ENCODE measurements around the gene EFHD2. TPM values are rescaled to one million over a fixed set of nuclear protein-coding genes. Genes with fewer than 3 reads are reported as not detected.

EFHD2 gene
- polyA plus RNA-seq, 1 donor from 2014 or later: 10.3 TPM

DNA sequence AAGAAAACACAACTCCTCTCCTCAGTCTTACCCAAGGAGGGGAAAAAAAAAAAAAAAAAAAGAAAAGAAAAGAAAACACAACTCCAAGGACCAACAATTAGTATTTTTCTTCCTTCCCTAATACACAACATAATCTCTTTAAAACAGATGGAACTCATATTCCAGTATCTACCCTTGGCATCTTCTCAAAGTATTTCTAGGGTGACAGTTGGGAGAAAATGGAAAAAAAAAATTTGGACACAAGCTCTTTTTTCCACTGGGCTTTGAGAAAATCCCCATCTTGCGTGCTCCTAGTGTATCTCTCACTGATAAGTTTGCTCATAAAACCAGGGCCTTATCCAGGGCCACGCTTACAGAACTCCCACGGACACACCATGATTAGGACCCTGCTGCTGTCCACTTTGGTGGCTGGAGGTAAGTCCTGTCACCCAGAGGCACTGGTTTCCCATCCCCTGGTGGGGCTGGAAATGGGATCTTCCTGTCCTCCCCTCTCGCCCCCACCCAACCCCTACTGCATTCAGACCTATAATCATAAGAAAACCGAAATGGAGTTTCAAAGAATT is 66.1 kb downstream of the EFHD2 start, which contains the start of gene CELA2B:
TSS of gene CELA2B (plus strand) at position 353 of the 563 bp plus-strand sequence. CDS start at position 375, 22 bp downstream.
- Histone ChIP-seq H3K27me3 (ENCODE audit: insufficient read depth, low read depth, low read length) (no peaks in the 10 kb centered on the region), H2AFZ (ENCODE audit: low read depth, low read length) (no peak within 1 kb of the TSS), H3K36me3 (ENCODE audit: insufficient read depth, low read length) (no peaks in the 10 kb centered on the region), H3K9me2 (ENCODE audit: insufficient read depth, low read length) (no peaks in the 10 kb centered on the region), H4K20me1 (ENCODE audit: insufficient read depth) (no peaks in the 10 kb centered on the region), H3F3A (ENCODE audit: insufficient read depth, low read length, poor library complexity, severe bottlenecking) (no peaks in the 10 kb centered on the region), H3K9me3 (ENCODE audit: low read length) (no peaks in the 10 kb centered on the region), H3K9ac (ENCODE audit: low read length) (no peak within 1 kb of the TSS), H3K79me2 (replicated peaks; ENCODE audit: insufficient read depth, low read length) (no peaks in the 10 kb centered on the region), H3K4me2 (ENCODE audit: low read length) (no peak within 1 kb of the TSS), H3K27ac (ENCODE audit: low read length) (no peak within 1 kb of the TSS), H3K4me3 (ENCODE audit: low read length) (no peak within 1 kb of the TSS)
- TF ChIP-seq, protein P1, sequence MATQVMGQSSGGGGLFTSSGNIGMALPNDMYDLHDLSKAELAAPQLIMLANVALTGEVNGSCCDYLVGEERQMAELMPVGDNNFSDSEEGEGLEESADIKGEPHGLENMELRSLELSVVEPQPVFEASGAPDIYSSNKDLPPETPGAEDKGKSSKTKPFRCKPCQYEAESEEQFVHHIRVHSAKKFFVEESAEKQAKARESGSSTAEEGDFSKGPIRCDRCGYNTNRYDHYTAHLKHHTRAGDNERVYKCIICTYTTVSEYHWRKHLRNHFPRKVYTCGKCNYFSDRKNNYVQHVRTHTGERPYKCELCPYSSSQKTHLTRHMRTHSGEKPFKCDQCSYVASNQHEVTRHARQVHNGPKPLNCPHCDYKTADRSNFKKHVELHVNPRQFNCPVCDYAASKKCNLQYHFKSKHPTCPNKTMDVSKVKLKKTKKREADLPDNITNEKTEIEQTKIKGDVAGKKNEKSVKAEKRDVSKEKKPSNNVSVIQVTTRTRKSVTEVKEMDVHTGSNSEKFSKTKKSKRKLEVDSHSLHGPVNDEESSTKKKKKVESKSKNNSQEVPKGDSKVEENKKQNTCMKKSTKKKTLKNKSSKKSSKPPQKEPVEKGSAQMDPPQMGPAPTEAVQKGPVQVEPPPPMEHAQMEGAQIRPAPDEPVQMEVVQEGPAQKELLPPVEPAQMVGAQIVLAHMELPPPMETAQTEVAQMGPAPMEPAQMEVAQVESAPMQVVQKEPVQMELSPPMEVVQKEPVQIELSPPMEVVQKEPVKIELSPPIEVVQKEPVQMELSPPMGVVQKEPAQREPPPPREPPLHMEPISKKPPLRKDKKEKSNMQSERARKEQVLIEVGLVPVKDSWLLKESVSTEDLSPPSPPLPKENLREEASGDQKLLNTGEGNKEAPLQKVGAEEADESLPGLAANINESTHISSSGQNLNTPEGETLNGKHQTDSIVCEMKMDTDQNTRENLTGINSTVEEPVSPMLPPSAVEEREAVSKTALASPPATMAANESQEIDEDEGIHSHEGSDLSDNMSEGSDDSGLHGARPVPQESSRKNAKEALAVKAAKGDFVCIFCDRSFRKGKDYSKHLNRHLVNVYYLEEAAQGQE (IDR thresholded peaks at IDR 0.05; ENCODE audit: borderline replicate concordance): no peak
- no peak for TF ChIP-seq MXI1 (conservative IDR thresholded peaks at IDR 0.05; ENCODE audit: poor library complexity, severe bottlenecking)
- TF ChIP-seq EZH2 (IDR thresholded peaks at IDR 0.05; ENCODE audit: borderline replicate concordance, insufficient read depth, low read length, poor library complexity, severe bottlenecking): no peak
- no peak for TF ChIP-seq EP300 (conservative IDR thresholded peaks at IDR 0.05; ENCODE audit: poor library complexity, severe bottlenecking)
- TF ChIP-seq, protein P2, sequence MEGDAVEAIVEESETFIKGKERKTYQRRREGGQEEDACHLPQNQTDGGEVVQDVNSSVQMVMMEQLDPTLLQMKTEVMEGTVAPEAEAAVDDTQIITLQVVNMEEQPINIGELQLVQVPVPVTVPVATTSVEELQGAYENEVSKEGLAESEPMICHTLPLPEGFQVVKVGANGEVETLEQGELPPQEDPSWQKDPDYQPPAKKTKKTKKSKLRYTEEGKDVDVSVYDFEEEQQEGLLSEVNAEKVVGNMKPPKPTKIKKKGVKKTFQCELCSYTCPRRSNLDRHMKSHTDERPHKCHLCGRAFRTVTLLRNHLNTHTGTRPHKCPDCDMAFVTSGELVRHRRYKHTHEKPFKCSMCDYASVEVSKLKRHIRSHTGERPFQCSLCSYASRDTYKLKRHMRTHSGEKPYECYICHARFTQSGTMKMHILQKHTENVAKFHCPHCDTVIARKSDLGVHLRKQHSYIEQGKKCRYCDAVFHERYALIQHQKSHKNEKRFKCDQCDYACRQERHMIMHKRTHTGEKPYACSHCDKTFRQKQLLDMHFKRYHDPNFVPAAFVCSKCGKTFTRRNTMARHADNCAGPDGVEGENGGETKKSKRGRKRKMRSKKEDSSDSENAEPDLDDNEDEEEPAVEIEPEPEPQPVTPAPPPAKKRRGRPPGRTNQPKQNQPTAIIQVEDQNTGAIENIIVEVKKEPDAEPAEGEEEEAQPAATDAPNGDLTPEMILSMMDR (IDR thresholded peaks at IDR 0.05; ENCODE audit: poor library complexity, severe bottlenecking): no peak
- no peak for TF ChIP-seq RAD21 (conservative IDR thresholded peaks at IDR 0.05)

DNA sequence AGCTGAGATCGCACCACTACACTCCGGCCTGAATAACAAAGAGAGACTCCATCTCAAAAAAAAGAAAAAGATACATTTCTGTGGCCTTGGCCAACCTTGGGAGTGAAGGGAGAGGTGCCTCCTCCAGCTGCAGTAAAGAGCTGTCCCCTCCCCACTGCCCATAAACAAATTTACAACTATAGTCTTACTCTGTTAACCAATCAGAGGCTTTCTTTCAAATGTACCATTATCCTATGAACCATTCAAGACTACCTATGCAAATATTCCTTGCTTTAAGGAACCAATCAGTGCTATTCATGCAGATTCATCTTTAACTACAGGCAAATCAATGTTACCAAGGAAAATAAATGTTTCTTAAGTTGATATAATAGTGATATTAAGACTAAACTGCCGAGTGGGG is 67.2 kb downstream of the EFHD2 start:
- Histone ChIP-seq H3K27me3 (ENCODE audit: insufficient read depth, low read depth, low read length) (no peaks in the 10 kb centered on the region), H3K27ac (ENCODE audit: low read length) (no peak overlapping the region), H3K4me3 (ENCODE audit: low read length) (no peak overlapping the region), H3K4me2 (ENCODE audit: low read length) (no peak overlapping the region), H3K9ac (ENCODE audit: low read length) (no peak overlapping the region), H3K79me2 (replicated peaks; ENCODE audit: insufficient read depth, low read length) (no peaks in the 10 kb centered on the region), H3K36me3 (ENCODE audit: insufficient read depth, low read length) (no peaks in the 10 kb centered on the region), H2AFZ (ENCODE audit: low read depth, low read length) (no peak overlapping the region), H3F3A (ENCODE audit: insufficient read depth, low read length, poor library complexity, severe bottlenecking) (no peaks in the 10 kb centered on the region), H3K9me3 (ENCODE audit: low read length) (no peaks in the 10 kb centered on the region), H3K9me2 (ENCODE audit: insufficient read depth, low read length) (no peaks in the 10 kb centered on the region), H4K20me1 (ENCODE audit: insufficient read depth) (no peaks in the 10 kb centered on the region)
- no peak for TF ChIP-seq SMC3 (conservative IDR thresholded peaks at IDR 0.05; ENCODE audit: poor library complexity)
- no peak for TF ChIP-seq EZH2 (IDR thresholded peaks at IDR 0.05; ENCODE audit: borderline replicate concordance, insufficient read depth, low read length, poor library complexity, severe bottlenecking)
- no peak for TF ChIP-seq MXI1 (conservative IDR thresholded peaks at IDR 0.05; ENCODE audit: poor library complexity, severe bottlenecking)
- TF ChIP-seq TAF1 (IDR thresholded peaks at IDR 0.05; ENCODE audit: low read depth): no peak
- no peak for TF ChIP-seq POLR2AphosphoS5 (IDR thresholded peaks at IDR 0.05)
- TF ChIP-seq, protein P1 (IDR thresholded peaks at IDR 0.05; ENCODE audit: borderline replicate concordance): no peak
- TF ChIP-seq, protein P2 (IDR thresholded peaks at IDR 0.05; ENCODE audit: poor library complexity, severe bottlenecking): no peak
- no peak for TF ChIP-seq RAD21 (conservative IDR thresholded peaks at IDR 0.05)
- no peak for TF ChIP-seq EP300 (conservative IDR thresholded peaks at IDR 0.05; ENCODE audit: poor library complexity, severe bottlenecking)

Measured in neural cell (in vitro differentiated cells).